Caki2 (cell line): ENCODE data around the gene RBM25. TPM values are rescaled to one million over a fixed set of nuclear protein-coding genes. Genes with fewer than 3 reads are reported as not detected.
A peak's percentile ranks its signal among the peaks of the same experiment; 100 is the strongest.
"Not testable (repeated sequence)": the region's sequence is repeated elsewhere in the genome, so short reads cannot be mapped to it uniquely, and the experiment has no call there.

Experiments used
- DNase-seq: peaks from one replicate; pipeline ENCODE4 v3.0.0-alpha.2; 2015; ENCODE audit warnings: low read depth
- in situ Hi-C: cut with HindIII; loops from 2 replicates; pipeline ENCODE4 v1.10.0; 2016; ENCODE audit warnings: low sequenced_read_pairs, low pct_unique_long_range_greater_than_20kb, mixed read lengths
- total RNA-seq: library from RNA; depleted of rRNA; stranded (reverse); fragments of >200 nt; shearing (Covaris generic); gene quantifications from 2 replicates; pipeline ENCODE4 v1.2.3, GENCODE V29; 2014; ENCODE audit warnings: low replicate concordance; rRNA removed

Gene RBM25
- total RNA-seq, 1 experiment from 2014 or later, result 1.2 TPM

- in situ Hi-C loops, result no loop called here
- no peak for DNase-seq
These were observed 91.4 kb downstream of the RBM25 start for GRCh38 chr14:73149753-73150152.

DNA sequence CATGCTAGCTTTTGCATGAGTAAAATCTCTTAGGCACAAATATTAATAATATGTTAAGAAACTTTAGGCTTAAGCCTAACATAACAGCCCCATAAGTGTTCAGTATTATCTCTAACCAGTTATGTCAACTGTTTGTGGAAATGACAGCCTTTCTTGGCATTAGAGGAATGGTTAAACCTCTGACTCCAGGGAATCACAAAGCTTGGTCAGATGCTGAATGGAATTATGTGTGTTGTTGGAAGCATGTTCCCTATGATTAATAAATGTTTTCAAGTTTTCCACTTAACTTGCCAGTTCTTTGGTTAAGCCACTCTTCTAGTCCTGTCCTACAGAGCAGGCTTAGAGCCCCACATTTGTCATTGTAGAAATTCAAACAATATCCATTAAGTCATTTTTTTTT, 94.9 kb downstream of the RBM25 start:
- in situ Hi-C loops, result no loop called here
- no peak for DNase-seq

DNA sequence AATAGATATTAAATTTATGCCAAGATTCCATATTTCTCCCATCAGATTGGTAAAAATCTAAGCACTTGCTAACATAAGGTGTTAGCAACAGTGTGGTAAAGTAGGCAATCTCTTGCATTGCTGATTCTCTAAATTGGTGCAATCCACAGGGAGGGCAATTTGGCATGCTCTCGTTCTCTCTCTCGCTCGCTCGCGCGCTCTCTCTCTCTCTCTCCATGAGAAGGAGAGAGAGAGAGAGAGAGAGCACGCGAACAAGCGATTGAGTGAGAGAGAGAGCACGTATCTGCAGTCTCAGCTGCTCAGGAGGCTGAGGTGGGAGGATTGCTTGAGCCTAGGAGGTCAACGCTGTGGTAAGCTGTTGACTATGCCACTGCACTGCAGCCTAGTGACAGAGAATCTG, 103.9 kb downstream of the RBM25 start:
- DNase-seq, result no peak
- in situ Hi-C loops, result no loop called here

DNA sequence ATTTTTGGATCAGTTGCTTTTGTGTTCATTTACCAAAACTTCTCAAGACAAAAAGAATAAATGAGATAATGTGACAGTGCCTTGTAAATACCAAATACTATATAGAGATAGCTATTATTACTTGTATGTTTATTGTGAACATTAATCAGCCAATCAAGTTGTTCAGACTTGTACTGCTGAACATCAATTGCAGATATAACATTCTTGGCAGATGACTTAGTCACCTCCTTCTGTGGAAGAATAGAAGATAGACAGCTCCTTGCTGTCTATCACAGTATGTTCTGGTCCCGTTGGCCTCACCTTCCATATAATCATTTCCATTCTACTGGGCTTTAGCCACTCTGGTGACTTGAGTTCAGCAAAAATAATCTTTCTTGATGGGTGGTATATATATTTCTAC, 108.1 kb downstream of the RBM25 start:
- in situ Hi-C loops, result no loop called here
- DNase-seq, result no peak

DNA sequence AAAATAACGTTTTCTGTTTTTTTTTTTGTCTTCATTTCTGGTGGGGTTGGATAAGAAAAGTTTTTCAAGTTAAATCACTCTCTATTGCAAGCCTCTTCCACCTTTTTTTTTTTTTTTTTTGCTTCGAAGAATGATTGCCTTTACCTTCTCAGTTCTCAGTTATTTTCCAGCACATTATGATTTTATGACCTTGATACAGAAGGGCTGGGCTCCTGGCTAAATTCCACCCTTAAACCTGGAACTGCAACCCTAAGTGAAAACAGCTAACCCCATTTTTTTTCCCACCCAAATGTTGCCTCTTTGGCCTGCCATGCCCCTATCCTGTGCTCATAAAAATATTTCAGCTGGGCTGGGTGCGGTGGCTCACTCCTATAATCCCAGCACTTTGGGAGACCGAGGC, 109.4 kb downstream of the RBM25 start:
- no peak for DNase-seq
- in situ Hi-C loops, result no loop called here

GRCh38 chr14:73168274-73168673, 109.9 kb downstream of the RBM25 start:
- no peak for DNase-seq
- in situ Hi-C loops, result no loop called here

DNA sequence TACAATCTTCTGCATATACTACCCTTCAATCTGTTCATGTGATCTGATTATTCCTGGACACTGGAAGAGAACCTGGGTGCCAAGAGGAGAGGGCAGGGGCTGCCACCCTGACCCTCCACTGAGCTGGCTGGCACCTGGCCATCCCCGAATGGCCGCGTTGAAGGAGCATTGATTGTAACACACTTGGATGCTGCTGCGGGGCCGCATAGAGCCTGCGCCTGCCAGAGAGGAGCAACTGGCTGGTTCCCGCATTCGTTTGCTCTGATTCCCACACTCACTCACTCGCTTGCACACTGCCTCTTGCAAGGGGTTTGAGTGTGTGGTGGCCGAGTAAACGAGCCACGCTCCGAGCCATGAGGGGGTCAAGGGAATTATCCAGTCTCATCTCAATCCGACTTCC, 110.4 kb downstream of the RBM25 start:
- in situ Hi-C loops, result no loop called here
- DNase-seq, result no peak

DNA sequence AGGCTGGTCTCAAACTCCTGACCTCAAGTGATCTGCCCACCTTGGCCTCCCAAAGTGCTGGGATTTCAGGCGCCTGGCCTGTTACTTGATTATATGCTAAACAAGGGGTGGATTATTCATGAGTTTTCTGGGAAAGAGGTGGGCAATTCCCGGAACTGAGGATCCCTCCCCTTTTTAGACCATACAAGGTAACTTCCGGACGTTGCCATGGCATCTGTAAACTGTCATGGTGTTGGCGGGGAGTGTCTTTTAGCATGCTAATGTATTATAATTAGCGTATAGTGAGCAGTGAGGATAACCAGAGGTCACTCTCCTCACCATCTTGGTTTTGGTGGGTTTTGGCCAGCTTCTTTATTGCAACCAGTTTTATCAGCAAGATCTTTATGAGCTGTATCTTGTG, 111.5 kb downstream of the RBM25 start:
- in situ Hi-C loops, DNase-seq: not testable (repeated sequence)

GRCh38 chr14:73170686-73171085, 112.4 kb downstream of the RBM25 start:
- in situ Hi-C loops, result no loop called here
- no peak for DNase-seq

- DNase-seq, result no peak
- in situ Hi-C loops, result no loop called here
These were observed 114.2 kb downstream of the RBM25 start for GRCh38 chr14:73172500-73172899.

GRCh38 chr14:73173092-73173735, 114.9 kb downstream of the RBM25 start:
- in situ Hi-C loops, result no loop called here
- peak; percentile 21 for DNase-seq

Other genes with a start within 250 kb of the RBM25 start
- not detected in 2 replicates for gene DPF3, start 164.4 kb upstream of the RBM25 start, total RNA-seq
- gene DCAF4, start 132.1 kb upstream of the RBM25 start, total RNA-seq, result 2.1 and 9.4 TPM in 2 replicates
- gene ZFYVE1, start 31.4 kb upstream of the RBM25 start, total RNA-seq, result 2.7 and 2.8 TPM in 2 replicates
- gene PSEN1, start 78.0 kb downstream of the RBM25 start, total RNA-seq, result 29.1 and 38.8 TPM in 2 replicates
- 11.6 and 21.2 TPM in 2 replicates for gene PAPLN, start 179.0 kb downstream of the RBM25 start, total RNA-seq